Vagina (tissue), 2 donors: Measurements from ENCODE around the gene RAP1GDS1. TPM values are rescaled to one million over a fixed set of nuclear protein-coding genes. Genes with fewer than 3 reads are reported as not detected.
A peak's percentile ranks its signal among the peaks of the same experiment; 100 is the strongest.

ENCODE experiments used
- DNase-seq, 2 donors: peaks; one replicate each; pipeline ENCODE4 v3.0.0-alpha.2; 2017; ENCODE audit errors: extremely low spot score in 2 of 2
- H3K27ac ChIP-seq: fragments of 200-600 bp; sonication (generic); one replicate; pipeline ENCODE4 v1.5.1; 2019
- H3K27me3 ChIP-seq: fragments of 200-600 bp; sonication (generic); one replicate; pipeline ENCODE4 v1.5.1; 2019
- H3K36me3 ChIP-seq, 2 donors: fragments of 200-600 bp; sonication (generic); one replicate each; pipeline ENCODE4 v1.5.1; 2017 to 2019
- H3K4me1 ChIP-seq: fragments of 200-600 bp; sonication (generic); one replicate; pipeline ENCODE4 v1.5.1; 2019
- H3K4me3 ChIP-seq, 2 donors: fragments of 200-600 bp; sonication (generic); 1 replicate in 1 of 2; 2 replicates in 1 of 2; pipeline ENCODE4 v1.5.1; 2016 to 2019
- H3K9me3 ChIP-seq: fragments of 200-600 bp; sonication (generic); one replicate; pipeline ENCODE4 v1.5.1; 2019
- POLR2A ChIP-seq, 2 donors: fragments of 450-650 bp; IDR thresholded peaks; one replicate each; pipeline ENCODE4 v1.6.1; 2017; ENCODE audit warnings: antibody characterized with exemption in 2 of 2, mild to moderate bottlenecking in 2 of 2, moderate library complexity in 2 of 2
- POLR2AphosphoS5 ChIP-seq, 2 donors: sonication (generic); formaldehyde crosslinking; IDR thresholded peaks; one replicate each; pipeline ENCODE4 v1.9.0; 2017; ENCODE audit warnings: antibody characterized with exemption in 2 of 2, mild to moderate bottlenecking in 2 of 2, low read depth in 1 of 2; ENCODE audit not compliant: insufficient read depth in 1 of 2
- intact Hi-C: fragments of 100-400 bp; cut with DNase I; formaldehyde crosslinking; loops from one replicate; pipeline ENCODE4 v1.15.1; 2023
- total RNA-seq: library from RNA; depleted of rRNA; stranded (reverse); fragments of >200 nt; gene quantifications from one replicate; pipeline ENCODE4 v1.2.3, GENCODE V29; 2016
- TF ChIP-seq, protein P1 (sequence below), 3 experiments: fragments of 450-650 bp in 2 of 3; fragments of 200-600 bp in 1 of 3; sonication (generic) in 1 of 3; IDR thresholded peaks; one replicate each; pipeline ENCODE4 v1.5.1; 2017 to 2019; ENCODE audit warnings: antibody characterized with exemption in 3 of 3, mild to moderate bottlenecking in 2 of 3, moderate library complexity in 2 of 3

RAP1GDS1 gene
- total RNA-seq, 1 donor from 2014 or later = 16.0 TPM

DNA sequence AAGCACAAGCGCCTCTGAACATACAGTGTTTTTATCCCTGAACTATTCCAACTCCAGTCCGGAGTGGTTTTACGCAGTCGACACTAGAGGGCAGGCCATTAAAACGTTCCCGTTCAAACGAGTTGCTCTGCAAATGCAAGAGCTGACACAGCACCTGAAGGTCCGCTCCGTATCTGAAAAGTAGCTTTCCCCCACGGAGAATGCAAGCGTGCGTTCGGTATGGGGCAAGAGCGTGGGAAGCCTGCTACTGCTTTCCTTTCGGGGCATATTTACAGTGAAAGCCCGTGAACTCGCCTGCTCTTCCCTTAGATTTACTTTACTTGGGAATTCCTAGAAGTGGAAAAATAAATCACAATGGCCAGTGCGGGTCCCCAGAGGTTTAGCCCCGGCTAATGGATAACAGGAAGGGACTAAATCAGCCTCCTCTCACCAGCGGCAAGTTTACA, 206.5 kb downstream of the RAP1GDS1 start:
- H3K36me3 ChIP-seq = peaks cover 0 to 5% of the 10 kb centered on the region in 2 donors
- H3K4me3 ChIP-seq = peak overlapping the region; percentile 28 to 35
- peak in 1 of 2 donors; percentile 91 for DNase-seq
- no peak overlapping the region for H3K27ac ChIP-seq
- H3K4me1 ChIP-seq = peaks cover 13% of the 10 kb centered on the region
- H3K27me3 ChIP-seq = no peaks in the 10 kb centered on the region
- TF ChIP-seq, protein P1, sequence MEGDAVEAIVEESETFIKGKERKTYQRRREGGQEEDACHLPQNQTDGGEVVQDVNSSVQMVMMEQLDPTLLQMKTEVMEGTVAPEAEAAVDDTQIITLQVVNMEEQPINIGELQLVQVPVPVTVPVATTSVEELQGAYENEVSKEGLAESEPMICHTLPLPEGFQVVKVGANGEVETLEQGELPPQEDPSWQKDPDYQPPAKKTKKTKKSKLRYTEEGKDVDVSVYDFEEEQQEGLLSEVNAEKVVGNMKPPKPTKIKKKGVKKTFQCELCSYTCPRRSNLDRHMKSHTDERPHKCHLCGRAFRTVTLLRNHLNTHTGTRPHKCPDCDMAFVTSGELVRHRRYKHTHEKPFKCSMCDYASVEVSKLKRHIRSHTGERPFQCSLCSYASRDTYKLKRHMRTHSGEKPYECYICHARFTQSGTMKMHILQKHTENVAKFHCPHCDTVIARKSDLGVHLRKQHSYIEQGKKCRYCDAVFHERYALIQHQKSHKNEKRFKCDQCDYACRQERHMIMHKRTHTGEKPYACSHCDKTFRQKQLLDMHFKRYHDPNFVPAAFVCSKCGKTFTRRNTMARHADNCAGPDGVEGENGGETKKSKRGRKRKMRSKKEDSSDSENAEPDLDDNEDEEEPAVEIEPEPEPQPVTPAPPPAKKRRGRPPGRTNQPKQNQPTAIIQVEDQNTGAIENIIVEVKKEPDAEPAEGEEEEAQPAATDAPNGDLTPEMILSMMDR (IDR thresholded peaks at IDR 0.05) = peak; percentile 73 to 86 (median 74)
- TF ChIP-seq POLR2AphosphoS5 (IDR thresholded peaks at IDR 0.05; ENCODE audit: insufficient read depth in 1 of 2, low read depth in 1 of 2) (peak in 1 of 2 donors; percentile 48), POLR2A (IDR thresholded peaks at IDR 0.05) (no peak)
- intact Hi-C loops = no loop called here
- no peaks in the 10 kb centered on the region for H3K9me3 ChIP-seq

DNA sequence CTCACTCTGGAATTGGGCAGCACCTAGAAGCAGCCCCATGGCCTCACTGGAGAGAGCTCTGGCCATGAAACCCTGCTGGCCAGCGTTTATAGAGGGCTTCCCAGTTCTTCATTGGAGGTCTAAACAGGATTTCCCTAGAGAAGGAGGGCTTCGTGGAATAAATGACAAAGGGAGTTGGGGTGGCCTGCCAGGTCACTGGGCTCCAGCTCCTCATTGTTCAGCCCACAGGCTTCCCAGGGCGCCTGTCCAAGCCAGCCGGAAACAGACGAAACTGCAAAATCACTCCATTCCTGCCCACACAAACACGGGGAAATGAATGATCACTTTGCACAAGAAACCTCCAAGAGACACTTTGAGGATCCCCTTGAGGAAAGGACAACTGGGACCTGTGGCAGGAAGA, 207.5 kb downstream of the RAP1GDS1 start:
- no peak overlapping the region for H3K4me3 ChIP-seq
- H3K27ac ChIP-seq = no peak overlapping the region
- intact Hi-C loops = no loop called here
- DNase-seq = no peak
- TF ChIP-seq, protein P1 (IDR thresholded peaks at IDR 0.05) = no peak
- TF ChIP-seq POLR2A (IDR thresholded peaks at IDR 0.05) (no peak), POLR2AphosphoS5 (IDR thresholded peaks at IDR 0.05; ENCODE audit: insufficient read depth in 1 of 2, low read depth in 1 of 2) (no peak)
- peaks cover 13% of the 10 kb centered on the region for H3K4me1 ChIP-seq
- no peaks in the 10 kb centered on the region for H3K27me3 ChIP-seq
- no peaks in the 10 kb centered on the region for H3K9me3 ChIP-seq
- H3K36me3 ChIP-seq = peaks cover 0 to 5% of the 10 kb centered on the region in 2 donors

DNA sequence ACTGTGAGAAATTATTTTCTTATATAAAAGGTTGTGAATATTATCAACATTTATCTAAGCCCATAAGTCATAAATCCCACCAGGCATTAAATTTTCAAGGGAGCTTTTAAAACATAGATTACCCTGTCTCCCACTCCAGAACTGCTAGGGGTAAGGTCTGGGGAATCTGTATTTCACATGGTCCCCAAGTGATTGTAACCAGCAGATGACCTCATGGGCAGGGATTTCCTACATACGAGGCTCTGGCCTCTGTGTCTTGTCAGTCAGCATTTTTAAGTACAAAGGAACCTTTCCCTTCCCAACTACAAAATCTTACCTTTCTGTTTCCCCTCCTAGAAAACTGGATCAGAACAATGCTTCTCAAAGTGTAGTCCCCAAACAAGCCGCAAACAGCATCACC, 208.6 kb downstream of the RAP1GDS1 start:
- no peak overlapping the region for H3K4me3 ChIP-seq
- H3K27ac ChIP-seq = no peak overlapping the region
- peaks cover 13% of the 10 kb centered on the region for H3K4me1 ChIP-seq
- no peak for TF ChIP-seq POLR2AphosphoS5 (IDR thresholded peaks at IDR 0.05; ENCODE audit: insufficient read depth in 1 of 2, low read depth in 1 of 2)
- TF ChIP-seq, protein P1 (IDR thresholded peaks at IDR 0.05) = no peak
- TF ChIP-seq POLR2A (IDR thresholded peaks at IDR 0.05) = no peak
- peaks cover 0 to 5% of the 10 kb centered on the region in 2 donors for H3K36me3 ChIP-seq
- H3K9me3 ChIP-seq = no peaks in the 10 kb centered on the region
- H3K27me3 ChIP-seq = no peaks in the 10 kb centered on the region
- intact Hi-C loops = no loop called here
- DNase-seq = no peak

DNA sequence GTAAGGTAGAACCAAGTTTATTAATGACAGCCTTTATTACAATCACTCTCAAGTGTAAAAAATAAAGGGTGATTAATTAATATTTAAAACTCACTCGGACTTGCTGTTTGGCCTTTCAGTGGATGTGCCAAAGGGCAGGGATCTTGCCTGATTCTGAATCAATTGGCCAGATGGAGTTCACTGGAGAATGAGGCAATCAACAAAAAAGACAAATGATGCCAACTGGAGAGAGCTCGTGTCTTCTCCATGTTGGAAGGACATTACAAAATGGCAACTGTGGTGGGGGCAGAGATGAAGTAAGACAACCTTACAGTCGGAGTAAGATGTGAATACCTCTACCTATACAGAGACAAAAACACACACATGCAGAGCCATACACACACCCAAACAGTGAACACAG, 209.2 kb downstream of the RAP1GDS1 start:
- TF ChIP-seq POLR2AphosphoS5 (IDR thresholded peaks at IDR 0.05; ENCODE audit: insufficient read depth in 1 of 2, low read depth in 1 of 2) = no peak
- TF ChIP-seq POLR2A (IDR thresholded peaks at IDR 0.05) = no peak
- TF ChIP-seq, protein P1 (IDR thresholded peaks at IDR 0.05) = no peak
- Histone ChIP-seq H3K9me3 (no peaks in the 10 kb centered on the region), H3K4me3 (no peak overlapping the region), H3K27me3 (no peaks in the 10 kb centered on the region), H3K27ac (no peak overlapping the region), H3K4me1 (peaks cover 13% of the 10 kb centered on the region), H3K36me3 (peaks cover 0 to 5% of the 10 kb centered on the region in 2 donors)
- no peak for DNase-seq
- intact Hi-C loops = no loop called here

DNA sequence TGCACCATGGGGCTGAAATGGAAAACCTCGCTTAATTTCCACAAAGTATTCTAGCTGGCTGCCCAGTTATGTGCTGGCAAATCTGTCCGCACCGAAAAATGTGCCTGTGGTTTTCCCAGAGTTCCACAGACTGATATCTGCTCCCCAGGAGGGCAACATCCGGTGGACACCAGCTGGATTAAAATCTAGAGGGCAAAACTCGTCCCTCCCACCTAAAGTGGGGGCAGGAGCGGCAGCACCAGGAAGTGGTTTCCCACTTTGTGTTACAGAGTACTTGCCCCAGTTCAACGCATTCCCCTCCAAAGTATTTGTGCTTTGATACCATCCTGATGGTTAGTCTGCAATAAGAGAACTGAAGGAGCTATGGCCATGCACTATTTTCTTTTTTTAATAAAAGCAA, 209.6 kb downstream of the RAP1GDS1 start:
- TF ChIP-seq, protein P1 (IDR thresholded peaks at IDR 0.05) = no peak
- TF ChIP-seq POLR2AphosphoS5 (IDR thresholded peaks at IDR 0.05; ENCODE audit: insufficient read depth in 1 of 2, low read depth in 1 of 2) = no peak
- TF ChIP-seq POLR2A (IDR thresholded peaks at IDR 0.05) = no peak
- no peak overlapping the region for H3K4me3 ChIP-seq
- no peak overlapping the region for H3K27ac ChIP-seq
- no peaks in the 10 kb centered on the region for H3K27me3 ChIP-seq
- no peak for DNase-seq
- intact Hi-C loops = no loop called here
- H3K9me3 ChIP-seq = no peaks in the 10 kb centered on the region
- H3K4me1 ChIP-seq = peaks cover 13% of the 10 kb centered on the region
- H3K36me3 ChIP-seq = peaks cover 0 to 5% of the 10 kb centered on the region in 2 donors
